Hepatocyte (in vitro differentiated cells): ENCODE measurements around the gene RASGRP3.

Experiments used
- EZH2 ChIP-seq: fragments of 200-600 bp; sonication (generic); IDR thresholded peaks from 2 replicates; pipeline ENCODE4 v1.6.1; 2016; ENCODE audit warnings: antibody characterized with exemption, mild to moderate bottlenecking, borderline replicate concordance
- EZH2phosphoT487 ChIP-seq: fragments of 200-600 bp; sonication (generic); IDR thresholded peaks from one replicate; pipeline ENCODE4 v1.6.1; 2018; ENCODE audit warnings: antibody characterized with exemption, mild to moderate bottlenecking, low read depth, moderate library complexity; ENCODE audit not compliant: unreplicated experiment, severe bottlenecking
- TF ChIP-seq, protein P1 (sequence below): fragments of 200-600 bp; sonication (generic); IDR thresholded peaks from 2 replicates; pipeline ENCODE4 v1.5.1; 2016; ENCODE audit warnings: antibody characterized with exemption, mild to moderate bottlenecking; ENCODE audit not compliant: poor library complexity

DNA sequence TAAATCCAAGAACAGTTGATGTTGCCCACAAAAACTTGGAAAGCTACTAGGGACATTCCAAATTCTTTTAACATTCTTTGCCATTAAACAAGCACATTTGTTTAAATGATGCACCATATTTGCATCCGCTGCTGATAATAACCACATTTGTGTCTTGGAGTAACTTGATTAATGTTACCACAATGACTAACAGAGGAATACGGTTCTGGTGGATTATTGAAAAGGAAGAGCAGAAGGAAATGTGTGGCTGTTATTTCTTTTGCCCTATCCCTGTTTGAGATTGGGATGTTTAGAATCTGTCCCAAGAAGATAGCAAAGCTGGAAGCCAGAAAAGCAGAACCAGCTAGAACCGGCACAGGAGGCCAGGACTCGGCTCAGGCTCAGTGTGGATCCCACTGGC, 39.2 kb upstream of the RASGRP3 start:
- TF ChIP-seq, protein P1, sequence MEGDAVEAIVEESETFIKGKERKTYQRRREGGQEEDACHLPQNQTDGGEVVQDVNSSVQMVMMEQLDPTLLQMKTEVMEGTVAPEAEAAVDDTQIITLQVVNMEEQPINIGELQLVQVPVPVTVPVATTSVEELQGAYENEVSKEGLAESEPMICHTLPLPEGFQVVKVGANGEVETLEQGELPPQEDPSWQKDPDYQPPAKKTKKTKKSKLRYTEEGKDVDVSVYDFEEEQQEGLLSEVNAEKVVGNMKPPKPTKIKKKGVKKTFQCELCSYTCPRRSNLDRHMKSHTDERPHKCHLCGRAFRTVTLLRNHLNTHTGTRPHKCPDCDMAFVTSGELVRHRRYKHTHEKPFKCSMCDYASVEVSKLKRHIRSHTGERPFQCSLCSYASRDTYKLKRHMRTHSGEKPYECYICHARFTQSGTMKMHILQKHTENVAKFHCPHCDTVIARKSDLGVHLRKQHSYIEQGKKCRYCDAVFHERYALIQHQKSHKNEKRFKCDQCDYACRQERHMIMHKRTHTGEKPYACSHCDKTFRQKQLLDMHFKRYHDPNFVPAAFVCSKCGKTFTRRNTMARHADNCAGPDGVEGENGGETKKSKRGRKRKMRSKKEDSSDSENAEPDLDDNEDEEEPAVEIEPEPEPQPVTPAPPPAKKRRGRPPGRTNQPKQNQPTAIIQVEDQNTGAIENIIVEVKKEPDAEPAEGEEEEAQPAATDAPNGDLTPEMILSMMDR: no peak
- no peak for TF ChIP-seq EZH2
- no peak for TF ChIP-seq EZH2phosphoT487
